Memory B cell (primary cell): ENCODE data around the gene IRS1.
"Not testable (repeated sequence)": the region's sequence is repeated elsewhere in the genome, so short reads cannot be mapped to it uniquely, and the experiment has no call there.

Source experiments
- ATAC-seq: fragments of 150-1000 bp; cut with Tn5 transposase; 2 replicates; pipeline ENCODE4 v1.10.0; 2021; ENCODE audit warnings: low read depth, mild to moderate bottlenecking, moderate library complexity
- DNase-seq, 2 donors: peaks; one replicate each; pipeline ENCODE4 v3.0.0; 2022; ENCODE audit warnings: low spot score in 2 of 2
- H3K27ac Mint-ChIP-seq: one replicate; pipeline ENCODE4 v1.8.0; 2022; ENCODE audit warnings: mild to moderate bottlenecking, moderate library complexity, mixed read lengths
- H3K27me3 Mint-ChIP-seq: one replicate; pipeline ENCODE4 v1.8.0; 2022; ENCODE audit warnings: mixed read lengths
- H3K36me3 Mint-ChIP-seq: one replicate; pipeline ENCODE4 v1.8.0; 2022; ENCODE audit warnings: mild to moderate bottlenecking, mixed read lengths
- H3K4me1 Mint-ChIP-seq: one replicate; pipeline ENCODE4 v1.8.0; 2022; ENCODE audit warnings: mixed read lengths
- H3K4me3 Mint-ChIP-seq: one replicate; pipeline ENCODE4 v1.8.0; 2022; ENCODE audit warnings: mild to moderate bottlenecking, moderate library complexity, mixed read lengths
- H3K9me3 Mint-ChIP-seq: one replicate; pipeline ENCODE4 v1.8.0; 2022; ENCODE audit warnings: mixed read lengths

The IRS1 gene

GRCh38 chr2:226799211-226799975 is at the start of gene IRS1:
Gene IRS1, minus strand, starts transcription at chr2:226799820. Its CDS starts 1,082 bp downstream, at chr2:226798738.
- Mint-ChIP-seq H3K4me3 (peak within 1 kb of the TSS; percentile 91), H3K27ac (peak within 1 kb of the TSS; percentile 38), H3K9me3 (no peaks in the 10 kb centered on the region), H3K36me3 (no peaks in the 10 kb centered on the region), H3K4me1 (peaks cover 16% of the 10 kb centered on the region), H3K27me3 (peaks cover 2% of the 10 kb centered on the region)
- DNase-seq (peak in 1 of 2 donors; percentile 64), ATAC-seq (peak; percentile 51)

GRCh38 chr2:226849349-226849748 is 49.7 kb upstream of the IRS1 start:
- ATAC-seq (no peak), DNase-seq (no peak)
- H3K4me1 Mint-ChIP-seq = peaks cover 18% of the 10 kb centered on the region
- no peaks in the 10 kb centered on the region for H3K9me3 Mint-ChIP-seq
- H3K4me3 Mint-ChIP-seq = no peak overlapping the region
- no peak overlapping the region for H3K27ac Mint-ChIP-seq
- H3K36me3 Mint-ChIP-seq = peaks cover 10% of the 10 kb centered on the region
- no peaks in the 10 kb centered on the region for H3K27me3 Mint-ChIP-seq

GRCh38 chr2:226847511-226847910 is 47.9 kb upstream of the IRS1 start:
- peaks cover 4% of the 10 kb centered on the region for H3K9me3 Mint-ChIP-seq
- ATAC-seq (no peak), DNase-seq (no peak)
- H3K36me3 Mint-ChIP-seq = peaks cover 18% of the 10 kb centered on the region
- H3K4me1 Mint-ChIP-seq = peaks cover 33% of the 10 kb centered on the region
- no peaks in the 10 kb centered on the region for H3K27me3 Mint-ChIP-seq
- H3K4me3 Mint-ChIP-seq = no peak overlapping the region
- no peak overlapping the region for H3K27ac Mint-ChIP-seq

- ATAC-seq = peak; percentile 68
- Mint-ChIP-seq H3K4me3 (no peak overlapping the region), H3K9me3 (peaks cover 4% of the 10 kb centered on the region), H3K27ac (peak overlapping the region; percentile 12), H3K4me1 (peaks cover 35% of the 10 kb centered on the region), H3K27me3 (no peaks in the 10 kb centered on the region), H3K36me3 (peaks cover 18% of the 10 kb centered on the region)
- no peak for DNase-seq
Observed at GRCh38 chr2:226847090-226847489, 47.5 kb upstream of the IRS1 start.

- Mint-ChIP-seq H3K9me3 (peaks cover 4% of the 10 kb centered on the region), H3K27me3 (no peaks in the 10 kb centered on the region), H3K4me3 (no peak overlapping the region), H3K27ac (no peak overlapping the region), H3K36me3 (peaks cover 16% of the 10 kb centered on the region), H3K4me1 (peaks cover 33% of the 10 kb centered on the region)
- no peak for DNase-seq
- ATAC-seq = no peak
Observed at GRCh38 chr2:226845386-226846116, 45.9 kb upstream of the IRS1 start.

- H3K9me3 Mint-ChIP-seq, ATAC-seq, DNase-seq, H3K27me3 Mint-ChIP-seq: not testable (repeated sequence)
- H3K4me1 Mint-ChIP-seq = peaks cover 47% of the 10 kb centered on the region
- H3K36me3 Mint-ChIP-seq = peaks cover 13% of the 10 kb centered on the region
- peak overlapping the region; percentile 68 for H3K4me3 Mint-ChIP-seq
- H3K27ac Mint-ChIP-seq = peak overlapping the region; percentile 89
Observed at GRCh38 chr2:226843001-226843400, 43.4 kb upstream of the IRS1 start.

GRCh38 chr2:226839951-226840350 is 40.3 kb upstream of the IRS1 start:
- H3K36me3 Mint-ChIP-seq = peaks cover 13% of the 10 kb centered on the region
- peaks cover 4% of the 10 kb centered on the region for H3K9me3 Mint-ChIP-seq
- ATAC-seq (no peak), DNase-seq (no peak)
- H3K27ac Mint-ChIP-seq = peak overlapping the region; percentile 100
- no peaks in the 10 kb centered on the region for H3K27me3 Mint-ChIP-seq
- H3K4me3 Mint-ChIP-seq = no peak overlapping the region
- peaks cover 54% of the 10 kb centered on the region for H3K4me1 Mint-ChIP-seq

- peak; percentile 10 for ATAC-seq
- peaks cover 4% of the 10 kb centered on the region for H3K9me3 Mint-ChIP-seq
- no peaks in the 10 kb centered on the region for H3K27me3 Mint-ChIP-seq
- peaks cover 11% of the 10 kb centered on the region for H3K36me3 Mint-ChIP-seq
- H3K27ac Mint-ChIP-seq = peak overlapping the region; percentile 100
- peak in 1 of 2 donors; percentile 37 for DNase-seq
- H3K4me1 Mint-ChIP-seq = peaks cover 54% of the 10 kb centered on the region
- peak overlapping the region; percentile 82 for H3K4me3 Mint-ChIP-seq
Observed at GRCh38 chr2:226839161-226839560, 39.5 kb upstream of the IRS1 start.

- ATAC-seq (no peak), DNase-seq (no peak)
- H3K27ac Mint-ChIP-seq = peak overlapping the region; percentile 100
- peaks cover 51% of the 10 kb centered on the region for H3K4me1 Mint-ChIP-seq
- H3K9me3 Mint-ChIP-seq = peaks cover 4% of the 10 kb centered on the region
- no peaks in the 10 kb centered on the region for H3K27me3 Mint-ChIP-seq
- peaks cover 9% of the 10 kb centered on the region for H3K36me3 Mint-ChIP-seq
- H3K4me3 Mint-ChIP-seq = peak overlapping the region; percentile 44
Observed at GRCh38 chr2:226838722-226839121, 39.1 kb upstream of the IRS1 start.

- Mint-ChIP-seq H3K27ac (peak overlapping the region; percentile 100), H3K4me1 (peaks cover 44% of the 10 kb centered on the region), H3K36me3 (peaks cover 6% of the 10 kb centered on the region), H3K9me3 (peaks cover 2% of the 10 kb centered on the region), H3K4me3 (peak overlapping the region; percentile 94), H3K27me3 (no peaks in the 10 kb centered on the region)
- DNase-seq (no peak), ATAC-seq (no peak)
Observed at GRCh38 chr2:226837787-226838603, 38.4 kb upstream of the IRS1 start.

- peaks cover 38% of the 10 kb centered on the region for H3K4me1 Mint-ChIP-seq
- DNase-seq (no peak), ATAC-seq (no peak)
- H3K27ac Mint-ChIP-seq = peak overlapping the region; percentile 100
- no peaks in the 10 kb centered on the region for H3K9me3 Mint-ChIP-seq
- peak overlapping the region; percentile 94 for H3K4me3 Mint-ChIP-seq
- H3K27me3 Mint-ChIP-seq = no peaks in the 10 kb centered on the region
- peaks cover 6% of the 10 kb centered on the region for H3K36me3 Mint-ChIP-seq
Observed at GRCh38 chr2:226837334-226837733, 37.7 kb upstream of the IRS1 start.

GRCh38 chr2:226836548-226836885 is 36.9 kb upstream of the IRS1 start:
- DNase-seq = no peak
- Mint-ChIP-seq H3K27ac (peak overlapping the region; percentile 100), H3K36me3 (peaks cover 6% of the 10 kb centered on the region), H3K4me3 (peak overlapping the region; percentile 94), H3K27me3 (no peaks in the 10 kb centered on the region), H3K4me1 (peaks cover 33% of the 10 kb centered on the region), H3K9me3 (no peaks in the 10 kb centered on the region)
- peak; percentile 0 for ATAC-seq

- DNase-seq = peak; percentile 91 to 92
- no peaks in the 10 kb centered on the region for H3K27me3 Mint-ChIP-seq
- ATAC-seq = peak; percentile 75
- H3K4me3 Mint-ChIP-seq = peak within 1 kb of the TSS; percentile 94
- peak within 1 kb of the TSS; percentile 100 for H3K27ac Mint-ChIP-seq
- H3K4me1 Mint-ChIP-seq = peaks cover 29% of the 10 kb centered on the region
- H3K36me3 Mint-ChIP-seq = peaks cover 7% of the 10 kb centered on the region
- H3K9me3 Mint-ChIP-seq = no peaks in the 10 kb centered on the region
Observed at GRCh38 chr2:226835796-226836547, 36.4 kb upstream of the IRS1 start, which contains the start of gene RHBDD1. Gene RHBDD1, plus strand, starts transcription at chr2:226836054. Its CDS starts 28,640 bp downstream, at chr2:226864694.
